Endodermal cell (in vitro differentiated cells): ENCODE results near the gene FGFBP3. TPM values are rescaled to one million over a fixed set of nuclear protein-coding genes. Genes with fewer than 3 reads are reported as not detected.

Experiments used
- DNase-seq: peaks from one replicate; pipeline ENCODE4 v3.0.0-alpha.2; 2017
- H3K27ac ChIP-seq: 2 replicates; pipeline ENCODE4 v1.5.1; 2013; ENCODE audit warnings: mild to moderate bottlenecking, low read depth, low read length, moderate library complexity
- H3K27me3 ChIP-seq: 2 replicates; pipeline ENCODE4 v1.6.1; 2013; ENCODE audit warnings: mild to moderate bottlenecking, low read length, moderate library complexity; ENCODE audit not compliant: insufficient read depth, control insufficient read depth, poor library complexity, severe bottlenecking
- H3K36me3 ChIP-seq: 2 replicates; pipeline ENCODE4 v1.7.0; 2013; ENCODE audit warnings: mild to moderate bottlenecking, low read length, moderate library complexity; ENCODE audit not compliant: control insufficient read depth, insufficient read depth
- H3K4me1 ChIP-seq: one replicate; pipeline ENCODE4 v1.7.0; 2013; ENCODE audit warnings: low read length; ENCODE audit not compliant: control insufficient read depth, insufficient read depth
- H3K4me3 ChIP-seq: 2 replicates; pipeline ENCODE4 v1.5.1; 2013; ENCODE audit warnings: mild to moderate bottlenecking, low read length, moderate library complexity
- H3K9ac ChIP-seq: 2 replicates; pipeline ENCODE4 v1.6.1; 2013; ENCODE audit warnings: mild to moderate bottlenecking, low read length, moderate library complexity; ENCODE audit not compliant: poor library complexity, severe bottlenecking; ENCODE audit errors: extremely low read depth
- H3K9me3 ChIP-seq: 2 replicates; pipeline ENCODE4 v1.6.1; 2013; ENCODE audit warnings: mild to moderate bottlenecking, low read length, moderate library complexity; ENCODE audit not compliant: control insufficient read depth
- H3K27ac Mint-ChIP-seq: 2 replicates; pipeline ENCODE4 v1.8.0; 2020; ENCODE audit warnings: mixed read lengths
- H3K27me3 Mint-ChIP-seq: 2 replicates; pipeline ENCODE4 v1.8.0; 2021; ENCODE audit warnings: mild to moderate bottlenecking, mixed read lengths; ENCODE audit not compliant: insufficient read depth
- H3K36me3 Mint-ChIP-seq: 2 replicates; pipeline ENCODE4 v1.8.0; 2020; ENCODE audit warnings: low read depth, mixed read lengths
- H3K4me1 Mint-ChIP-seq: 2 replicates; pipeline ENCODE4 v1.8.0; 2020; ENCODE audit warnings: mixed read lengths
- H3K4me3 Mint-ChIP-seq: 2 replicates; pipeline ENCODE4 v1.8.0; 2020; ENCODE audit warnings: mild to moderate bottlenecking, moderate library complexity, mixed read lengths
- H3K9me3 Mint-ChIP-seq: 2 replicates; pipeline ENCODE4 v1.8.0; 2020; ENCODE audit warnings: mild to moderate bottlenecking, mixed read lengths
- WGBS, 2 experiments: methylation state at CpG; one replicate each; pipeline versions ENCODE4 v1.1.5 to v1.1.7; 2013; ENCODE audit warnings: missing lambda C conversion rate in 2 of 2, mixed read lengths in 1 of 2; ENCODE audit not compliant: insufficient coverage in 1 of 2, insufficient read length in 1 of 2; 5-methylcytosine and 5-hydroxymethylcytosine counted together
- total RNA-seq, 2 donors: library from RNA; stranded (reverse); fragmentation: NEBNext Ultra II Directional in 1 of 2; extraction: Animal tissue kit (Norgen Biotek cat#: 25700) in 1 of 2; gene quantifications; 2 replicates in 1 of 2; 3 replicates in 1 of 2; pipeline ENCODE4 v1.2.1, GENCODE V29; 2021
- TF ChIP-seq, protein P1 (sequence below): fragments of 200-600 bp; sonication (generic); conservative IDR thresholded peaks from 2 replicates; pipeline ENCODE4 v1.5.0; 2021; ENCODE audit warnings: antibody characterized with exemption, mild to moderate bottlenecking

Gene FGFBP3
- total RNA-seq, 2 donors from 2014 or later: 4.3 to 19.0 TPM

DNA sequence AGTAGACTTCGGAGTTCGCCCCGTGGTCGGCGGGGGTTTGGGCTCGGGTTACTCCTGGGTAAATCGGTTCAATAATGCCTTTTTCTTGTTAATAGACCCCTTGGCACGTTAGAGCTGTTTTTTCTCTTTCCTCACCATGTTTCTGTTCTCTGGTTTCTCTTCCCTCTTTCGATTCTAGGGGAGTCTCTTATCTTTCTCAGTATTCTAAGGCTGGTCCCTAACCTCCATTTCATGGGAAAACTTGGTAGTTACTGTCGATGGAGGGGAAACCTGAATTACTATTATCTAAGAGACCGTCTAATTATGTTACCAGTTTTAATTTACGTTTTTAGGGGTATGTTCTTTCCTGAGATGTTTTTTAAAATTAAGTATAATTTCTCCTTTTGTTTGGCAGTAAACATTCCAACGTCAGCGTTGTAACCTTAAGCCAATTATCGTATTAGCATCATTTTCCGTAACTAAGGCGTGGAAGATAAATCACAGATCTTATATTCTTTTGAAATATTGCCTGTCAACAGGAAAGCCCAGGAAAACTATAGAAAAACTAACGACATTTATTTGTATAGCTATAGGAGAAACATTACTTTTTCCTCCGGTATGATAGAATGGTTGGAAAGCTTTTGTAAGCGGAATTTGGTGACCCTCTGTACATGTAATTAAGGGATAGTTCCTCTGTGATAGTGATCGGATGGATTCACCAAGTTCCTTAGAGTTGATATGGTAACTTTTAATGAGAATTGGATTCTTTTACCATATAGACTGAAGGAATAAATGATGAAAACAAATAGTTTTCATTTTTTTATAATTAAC, 15.1 kb upstream of the FGFBP3 start:
- Histone ChIP-seq H3K4me1 (no peaks in the 10 kb centered on the region), H3K36me3 (peaks cover 29% of the 10 kb centered on the region), H3K4me3 (peak overlapping the region; percentile 99), H3K27ac (peak overlapping the region; percentile 80), H3K9ac (peak overlapping the region; percentile 97), H3K27me3 (no peaks in the 10 kb centered on the region), H3K9me3 (peaks cover 14% of the 10 kb centered on the region)
- WGBS, 2 experiments: 6% methylated on average over 14 to 19 of the region's 21 CpGs
- H3K27ac Mint-ChIP-seq: peak overlapping the region; percentile 99
- peaks cover 15% of the 10 kb centered on the region for H3K36me3 Mint-ChIP-seq
- H3K27me3 Mint-ChIP-seq: peaks cover 7% of the 10 kb centered on the region
- DNase-seq: no peak
- H3K4me1 Mint-ChIP-seq: peaks cover 14% of the 10 kb centered on the region
- peaks cover under 1% of the 10 kb centered on the region for H3K9me3 Mint-ChIP-seq
- H3K4me3 Mint-ChIP-seq: peak overlapping the region; percentile 90
- TF ChIP-seq, protein P1, sequence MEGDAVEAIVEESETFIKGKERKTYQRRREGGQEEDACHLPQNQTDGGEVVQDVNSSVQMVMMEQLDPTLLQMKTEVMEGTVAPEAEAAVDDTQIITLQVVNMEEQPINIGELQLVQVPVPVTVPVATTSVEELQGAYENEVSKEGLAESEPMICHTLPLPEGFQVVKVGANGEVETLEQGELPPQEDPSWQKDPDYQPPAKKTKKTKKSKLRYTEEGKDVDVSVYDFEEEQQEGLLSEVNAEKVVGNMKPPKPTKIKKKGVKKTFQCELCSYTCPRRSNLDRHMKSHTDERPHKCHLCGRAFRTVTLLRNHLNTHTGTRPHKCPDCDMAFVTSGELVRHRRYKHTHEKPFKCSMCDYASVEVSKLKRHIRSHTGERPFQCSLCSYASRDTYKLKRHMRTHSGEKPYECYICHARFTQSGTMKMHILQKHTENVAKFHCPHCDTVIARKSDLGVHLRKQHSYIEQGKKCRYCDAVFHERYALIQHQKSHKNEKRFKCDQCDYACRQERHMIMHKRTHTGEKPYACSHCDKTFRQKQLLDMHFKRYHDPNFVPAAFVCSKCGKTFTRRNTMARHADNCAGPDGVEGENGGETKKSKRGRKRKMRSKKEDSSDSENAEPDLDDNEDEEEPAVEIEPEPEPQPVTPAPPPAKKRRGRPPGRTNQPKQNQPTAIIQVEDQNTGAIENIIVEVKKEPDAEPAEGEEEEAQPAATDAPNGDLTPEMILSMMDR: no peak

DNA sequence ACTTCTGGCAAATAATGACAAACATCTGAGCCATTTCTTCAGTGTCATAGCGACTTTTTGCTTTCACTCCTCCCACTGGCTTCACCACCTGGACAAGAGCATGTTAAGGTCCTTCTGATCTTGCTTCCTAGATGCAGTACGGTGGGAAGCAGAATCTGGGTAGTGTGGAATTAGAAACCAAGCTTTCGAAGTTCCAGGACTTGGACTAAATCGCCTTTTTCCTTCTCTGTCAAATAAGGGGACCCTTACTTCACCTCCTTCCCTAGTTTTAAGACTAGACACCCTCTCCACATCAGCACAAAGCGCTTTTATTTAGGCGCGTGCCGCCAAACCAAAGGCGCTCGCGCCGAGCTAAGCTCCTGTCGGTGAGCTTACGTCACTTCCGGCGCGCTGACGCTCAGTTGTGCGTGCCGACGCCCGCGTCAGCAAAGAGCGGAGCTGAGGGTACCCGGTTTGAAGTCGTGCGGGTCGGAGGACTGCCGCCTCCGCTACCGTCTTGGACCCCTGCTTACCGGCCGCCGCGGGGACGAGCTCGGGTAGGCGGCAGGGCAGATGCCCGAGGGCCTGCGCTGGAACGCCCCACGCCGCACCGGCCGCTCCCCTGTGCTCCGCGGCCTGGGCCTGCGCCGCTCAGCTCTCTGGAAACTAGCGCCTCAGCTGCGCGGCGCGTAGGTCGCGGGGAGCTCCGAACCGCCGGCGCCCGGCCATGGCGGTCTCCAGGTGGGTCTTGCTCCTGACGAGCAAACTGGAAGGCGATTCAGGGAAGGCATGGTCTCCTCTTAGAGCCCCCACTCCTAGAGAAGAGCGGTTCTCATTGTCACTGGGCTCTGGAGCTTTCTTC, 14.3 kb upstream of the FGFBP3 start, which contains the start of gene BTAF1:
BTAF1 (plus strand) TSS at position 400 of the 841 bp plus-strand sequence; CDS start at position 707, 307 bp downstream.
- peak within 1 kb of the TSS; percentile 80 for H3K27ac ChIP-seq
- no peaks in the 10 kb centered on the region for H3K4me1 ChIP-seq
- H3K4me3 ChIP-seq: peak within 1 kb of the TSS; percentile 99
- 0 to 1% methylated on average over 27 to 65 of the region's 65 CpGs for WGBS, 2 experiments
- Mint-ChIP-seq H3K36me3 (peaks cover 16% of the 10 kb centered on the region), H3K4me1 (peaks cover 14% of the 10 kb centered on the region), H3K4me3 (peak within 1 kb of the TSS; percentile 90), H3K9me3 (peaks cover 4% of the 10 kb centered on the region), H3K27ac (peak within 1 kb of the TSS; percentile 99), H3K27me3 (peaks cover 7% of the 10 kb centered on the region)
- peaks cover 22% of the 10 kb centered on the region for H3K9me3 ChIP-seq
- peak; percentile 95 for DNase-seq
- TF ChIP-seq, protein P1: no peak
- H3K9ac ChIP-seq: peak within 1 kb of the TSS; percentile 97
- H3K36me3 ChIP-seq: peaks cover 22% of the 10 kb centered on the region
- H3K27me3 ChIP-seq: no peaks in the 10 kb centered on the region

DNA sequence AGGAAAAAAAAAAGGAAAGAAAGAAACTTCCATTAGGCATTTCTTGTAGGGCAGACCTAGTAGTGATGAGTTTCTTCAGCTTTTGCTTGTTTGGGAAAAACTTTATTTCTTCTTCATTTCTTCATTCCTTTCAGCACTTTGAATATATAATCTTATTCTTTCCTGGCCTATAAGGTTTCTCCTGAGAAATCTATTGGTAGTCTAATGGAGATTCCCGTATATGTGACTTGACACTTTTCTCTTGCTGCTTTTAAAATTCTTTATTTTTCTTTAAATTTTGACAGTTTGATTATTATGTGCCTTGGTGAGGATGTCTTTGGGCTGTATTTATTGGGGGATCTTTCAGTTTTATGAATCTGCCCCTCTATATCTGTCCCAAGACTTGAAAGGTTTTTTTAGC, 10.4 kb upstream of the FGFBP3 start:
- Mint-ChIP-seq H3K4me1 (peaks cover 6% of the 10 kb centered on the region), H3K9me3 (peaks cover 4% of the 10 kb centered on the region), H3K27ac (no peak overlapping the region), H3K4me3 (no peak overlapping the region), H3K36me3 (peaks cover 2% of the 10 kb centered on the region), H3K27me3 (peaks cover 14% of the 10 kb centered on the region)
- TF ChIP-seq, protein P1: no peak
- Histone ChIP-seq H3K9ac (no peak overlapping the region), H3K36me3 (no peaks in the 10 kb centered on the region), H3K27me3 (no peaks in the 10 kb centered on the region), H3K4me3 (no peak overlapping the region), H3K27ac (no peak overlapping the region), H3K4me1 (no peaks in the 10 kb centered on the region), H3K9me3 (peaks cover 29% of the 10 kb centered on the region)
- WGBS, 2 experiments: 100% methylated on average over 1 of the region's 1 CpG; no CpG with 5 or more reads in 1 of the 2 experiments
- DNase-seq: no peak
